Mammary epithelial cell (primary cell): Measurements from ENCODE around the gene DYNC1I2.

Source experiments
- EZH2 ChIP-seq: IDR thresholded peaks from 2 replicates; pipeline ENCODE4 v1.6.1; 2012; ENCODE audit warnings: low read length, inconsistent platforms, borderline replicate concordance
- TF ChIP-seq, protein P1 (sequence below), 2 donors: IDR thresholded peaks in 1 of 2; conservative IDR thresholded peaks in 1 of 2; 2 replicates each; pipeline ENCODE4 v1.5.1; 2011 to 2012; ENCODE audit warnings: inconsistent platforms in 2 of 2, low read length in 2 of 2, mild to moderate bottlenecking in 2 of 2, control low read depth in 1 of 2, low read depth in 1 of 2; ENCODE audit not compliant: insufficient read depth in 1 of 2; ENCODE audit errors: extremely low read depth in 1 of 2

DNA sequence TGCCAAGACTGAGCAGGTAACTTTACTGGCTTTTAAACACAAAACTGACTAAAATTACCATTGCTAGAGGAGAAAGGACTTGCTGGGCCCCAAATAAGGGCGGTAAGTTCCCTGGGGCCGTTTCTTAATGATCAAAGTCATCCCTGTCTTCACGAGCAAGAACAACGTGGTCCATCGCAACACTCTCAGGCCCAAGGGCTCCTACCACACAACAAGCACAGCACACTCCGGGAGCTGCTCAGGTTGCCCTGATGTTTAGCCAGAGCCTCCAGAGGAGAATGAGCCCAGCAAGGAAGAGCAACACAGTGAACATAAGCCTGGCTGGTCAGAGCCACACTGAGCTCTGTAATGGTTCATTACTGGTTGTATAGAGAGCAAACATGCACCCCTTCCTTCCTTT lies 102.7 kb downstream of the DYNC1I2 start:
- TF ChIP-seq, protein P1, sequence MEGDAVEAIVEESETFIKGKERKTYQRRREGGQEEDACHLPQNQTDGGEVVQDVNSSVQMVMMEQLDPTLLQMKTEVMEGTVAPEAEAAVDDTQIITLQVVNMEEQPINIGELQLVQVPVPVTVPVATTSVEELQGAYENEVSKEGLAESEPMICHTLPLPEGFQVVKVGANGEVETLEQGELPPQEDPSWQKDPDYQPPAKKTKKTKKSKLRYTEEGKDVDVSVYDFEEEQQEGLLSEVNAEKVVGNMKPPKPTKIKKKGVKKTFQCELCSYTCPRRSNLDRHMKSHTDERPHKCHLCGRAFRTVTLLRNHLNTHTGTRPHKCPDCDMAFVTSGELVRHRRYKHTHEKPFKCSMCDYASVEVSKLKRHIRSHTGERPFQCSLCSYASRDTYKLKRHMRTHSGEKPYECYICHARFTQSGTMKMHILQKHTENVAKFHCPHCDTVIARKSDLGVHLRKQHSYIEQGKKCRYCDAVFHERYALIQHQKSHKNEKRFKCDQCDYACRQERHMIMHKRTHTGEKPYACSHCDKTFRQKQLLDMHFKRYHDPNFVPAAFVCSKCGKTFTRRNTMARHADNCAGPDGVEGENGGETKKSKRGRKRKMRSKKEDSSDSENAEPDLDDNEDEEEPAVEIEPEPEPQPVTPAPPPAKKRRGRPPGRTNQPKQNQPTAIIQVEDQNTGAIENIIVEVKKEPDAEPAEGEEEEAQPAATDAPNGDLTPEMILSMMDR (conservative IDR thresholded peaks at IDR 0.05 in 1 of 2, IDR thresholded peaks at IDR 0.05 in 1 of 2; ENCODE audit: extremely low read depth in 1 of 2, insufficient read depth in 1 of 2, low read depth in 1 of 2, low read length in 2 of 2): no peak
- no peak for TF ChIP-seq EZH2
